Activated gamma-delta T cell treated with Interleukin-2 at 50 U/mL for 16 hours (primary cell): ENCODE measurements around the gene MAML2.

Source experiments
- DNase-seq: peaks from one replicate; pipeline ENCODE4 v3.0.0-alpha.2; 2020

MAML2 gene

DNA sequence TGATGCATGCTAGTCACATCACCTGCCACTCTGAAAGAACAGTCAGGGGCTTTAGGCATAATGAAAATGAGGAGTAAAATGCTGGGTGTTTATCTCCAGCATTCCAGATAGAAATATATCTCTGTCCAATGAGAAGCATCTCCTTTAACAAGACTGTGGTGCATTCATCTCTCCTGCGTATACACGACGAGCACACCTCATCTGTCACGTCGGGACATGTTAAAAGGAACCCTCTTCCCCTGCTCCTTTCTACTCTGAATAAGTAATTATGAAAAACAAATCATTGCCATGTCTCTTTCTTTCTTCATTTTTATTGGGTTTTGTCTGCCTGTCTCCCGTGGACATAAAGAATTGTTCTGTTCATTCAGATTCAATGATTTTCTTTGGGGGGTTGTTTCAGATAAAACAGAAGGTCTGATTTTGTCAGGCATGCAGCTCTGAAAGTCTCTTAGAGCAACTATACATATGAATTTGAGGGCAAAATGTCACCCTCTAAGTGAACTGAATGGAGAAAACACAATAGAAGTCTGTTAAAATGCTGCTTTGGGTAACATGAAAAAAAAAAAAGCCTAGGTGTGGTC is 195.0 kb downstream of the MAML2 start:
- DNase-seq, result no peak

DNA sequence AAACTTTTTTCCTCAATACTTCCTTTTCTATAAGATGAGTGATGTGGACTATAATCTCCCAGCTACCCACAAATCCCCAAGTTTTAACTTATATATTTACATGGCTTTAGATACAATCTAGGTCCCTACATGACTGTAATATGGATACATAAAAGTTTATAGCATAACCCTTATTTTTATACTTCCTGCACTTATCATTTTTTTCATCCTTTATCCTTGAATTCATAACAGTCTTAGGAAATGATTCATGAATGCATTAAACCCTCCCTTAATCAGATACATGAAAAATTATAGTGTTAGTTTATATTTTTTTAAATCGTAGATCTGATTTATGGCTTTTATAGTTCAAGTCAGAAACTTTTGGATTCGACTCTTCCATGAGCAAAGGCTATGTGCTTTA is 195.8 kb downstream of the MAML2 start:
- no peak for DNase-seq

DNA sequence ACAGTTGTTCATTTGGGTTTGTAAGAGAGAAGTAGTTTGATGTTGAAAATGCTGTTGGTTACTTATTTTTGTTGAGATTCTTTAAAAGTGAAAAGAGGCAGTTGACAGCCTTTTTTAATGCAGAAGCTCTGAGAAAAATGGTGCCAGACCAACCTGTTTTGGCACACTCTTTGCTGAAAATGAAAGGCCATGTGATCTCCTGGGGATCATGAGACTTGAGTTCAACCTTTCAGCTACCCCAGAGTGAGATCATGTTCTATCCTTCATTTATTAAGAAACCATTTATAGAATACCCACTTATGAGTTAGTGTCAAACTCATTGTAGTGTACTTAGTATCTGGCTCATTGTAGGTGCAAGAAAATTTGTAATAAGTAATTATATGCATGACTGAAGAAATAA is 196.2 kb downstream of the MAML2 start:
- DNase-seq, result no peak

DNA sequence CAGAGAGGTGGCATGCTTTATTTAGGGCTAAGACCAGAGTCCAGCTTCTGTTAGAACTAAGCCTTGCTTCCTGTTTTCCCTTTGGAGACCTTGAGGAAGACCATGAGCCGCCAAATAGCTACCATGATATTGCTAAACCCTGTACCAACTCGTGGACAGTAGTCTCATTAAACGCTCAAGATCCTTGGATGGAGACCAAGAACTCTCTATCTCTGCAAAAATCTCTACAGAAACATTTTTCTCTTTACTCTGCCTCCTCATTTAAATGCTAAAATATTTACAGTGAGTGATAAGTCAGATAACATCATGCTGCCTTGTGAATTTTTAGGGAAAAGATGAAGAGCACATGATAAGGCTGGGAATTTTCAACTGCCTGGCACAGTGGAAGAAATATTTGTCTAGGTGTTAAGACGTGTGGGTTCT is 197.8 kb downstream of the MAML2 start:
- no peak for DNase-seq

DNA sequence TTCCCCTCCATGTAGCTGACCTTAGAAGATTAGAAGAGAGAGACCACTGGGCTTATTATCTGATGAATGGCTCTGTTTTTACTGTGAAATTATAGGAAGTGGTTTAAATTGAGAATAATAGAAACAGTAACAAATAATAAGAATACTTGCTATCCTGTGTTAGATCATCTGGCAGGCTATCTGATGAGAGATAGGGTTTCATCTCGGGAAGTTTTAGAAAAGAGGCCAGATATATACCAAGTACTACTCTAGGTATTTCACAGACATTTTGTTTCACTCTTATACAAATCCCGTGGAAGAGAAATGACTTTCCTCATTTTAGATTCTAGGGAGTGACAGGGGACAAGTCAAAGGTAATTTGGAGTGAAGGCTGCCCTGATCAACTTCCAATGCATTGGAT is 198.4 kb downstream of the MAML2 start:
- DNase-seq, result no peak

DNA sequence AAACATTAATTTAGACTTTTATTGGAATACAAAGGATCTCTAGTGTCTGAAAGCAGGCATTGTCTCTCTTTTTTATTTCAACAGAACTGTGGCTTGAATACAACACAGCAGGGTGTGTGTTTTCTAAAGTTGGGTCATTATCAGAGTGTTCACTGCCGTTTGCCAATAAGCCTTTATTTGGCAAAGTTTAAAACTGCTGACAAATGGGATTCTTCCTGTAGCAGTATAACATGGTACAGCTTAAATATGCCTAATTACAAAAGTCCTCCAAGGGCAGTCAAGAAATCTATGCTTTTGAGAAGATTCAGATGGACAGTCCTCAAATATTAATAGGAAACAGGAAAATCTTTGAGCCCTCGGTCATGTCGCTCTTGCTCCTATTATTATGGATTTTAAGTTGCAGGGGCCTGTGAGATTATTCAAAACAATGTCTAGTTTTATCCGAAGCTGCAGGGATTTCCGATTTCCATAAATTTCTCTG is 199.9 kb downstream of the MAML2 start:
- no peak for DNase-seq

DNA sequence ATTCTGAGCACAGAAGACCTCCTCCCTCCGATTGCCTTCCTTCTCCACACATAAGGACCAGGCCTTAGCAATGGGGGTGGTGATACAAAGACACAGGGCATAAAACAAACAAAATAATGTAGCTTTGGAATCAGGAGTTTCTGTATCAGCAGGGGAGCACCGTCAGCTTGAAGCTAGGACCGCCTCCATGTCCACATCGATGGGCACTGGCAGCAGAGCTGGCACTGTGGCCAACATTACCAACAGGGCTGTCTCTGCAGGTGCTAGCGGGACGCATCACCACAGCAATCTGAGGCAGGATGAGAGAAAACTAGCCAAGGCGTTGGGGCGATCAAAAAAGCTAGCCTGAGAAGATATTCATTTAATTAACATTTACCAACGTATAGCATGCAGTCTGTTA is 201.4 kb downstream of the MAML2 start:
- DNase-seq, result no peak

DNA sequence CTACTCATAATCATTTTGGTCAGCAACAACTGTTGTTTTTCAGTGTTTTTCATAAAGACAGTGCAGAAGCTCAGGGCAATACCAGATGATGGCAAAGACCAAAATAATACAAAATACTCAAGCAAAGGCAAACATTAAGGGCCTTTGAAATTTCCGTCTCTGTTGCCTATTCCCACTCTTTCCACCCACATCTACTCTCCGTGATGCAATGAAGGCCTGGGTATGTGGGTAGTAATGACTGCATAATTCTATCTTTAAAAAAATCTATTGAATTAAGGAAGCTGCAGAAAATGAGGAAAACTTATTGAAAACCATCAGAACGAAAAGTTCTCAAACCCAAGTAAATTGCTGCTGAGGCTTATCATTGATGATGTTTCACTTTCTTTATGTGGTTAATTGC is 203.3 kb downstream of the MAML2 start:
- DNase-seq, result no peak

DNA sequence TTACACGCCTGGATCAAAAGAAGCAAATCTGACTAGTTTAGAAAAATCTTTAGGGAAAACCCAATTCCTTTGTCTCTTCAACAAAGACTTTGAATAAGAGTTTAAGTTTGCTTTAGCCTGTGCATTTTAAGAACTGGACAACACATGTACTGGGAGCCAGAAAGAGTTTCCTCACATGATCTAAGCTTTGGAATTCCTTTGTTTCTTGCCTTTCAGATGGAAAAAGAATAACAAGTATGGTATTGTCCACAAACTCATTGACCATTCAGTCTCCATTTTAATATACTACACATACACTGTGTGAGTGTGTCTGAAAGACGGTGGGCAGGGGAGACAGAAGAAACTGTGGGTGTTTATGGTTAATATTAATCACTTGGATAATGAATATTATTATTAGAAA is 205.6 kb downstream of the MAML2 start:
- no peak for DNase-seq

DNA sequence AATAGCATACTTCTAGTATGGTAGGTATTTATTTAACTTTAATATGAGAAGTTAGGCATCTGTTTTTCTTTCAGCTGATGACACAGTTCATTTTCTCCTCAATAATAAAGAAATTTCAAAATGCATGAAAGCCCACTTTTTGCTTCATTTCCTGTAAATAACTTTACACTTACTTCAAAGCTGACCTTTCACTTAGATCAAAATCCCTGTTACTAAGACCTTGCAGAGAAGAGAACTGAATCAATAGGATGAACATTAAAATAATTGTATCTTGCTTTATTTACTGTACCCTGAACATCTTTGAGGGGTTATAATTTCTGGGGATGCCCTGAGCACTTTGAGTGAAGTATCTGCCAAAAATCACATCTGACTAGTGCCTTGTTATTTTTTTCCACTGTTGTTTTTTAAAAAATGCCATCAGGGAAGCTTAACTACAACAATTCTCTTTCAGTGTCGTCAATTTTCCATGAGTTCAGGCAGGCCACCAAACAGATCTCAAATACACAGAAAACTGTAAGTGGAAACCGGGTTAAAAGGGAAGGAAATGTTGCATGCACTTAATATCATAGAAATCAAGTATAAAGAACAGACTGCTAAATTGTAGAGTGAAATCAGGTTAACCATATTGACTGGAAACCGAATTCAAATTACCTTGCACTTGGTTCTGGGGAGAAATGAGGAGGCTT is 206.2 kb downstream of the MAML2 start:
- DNase-seq, result no peak

DNA sequence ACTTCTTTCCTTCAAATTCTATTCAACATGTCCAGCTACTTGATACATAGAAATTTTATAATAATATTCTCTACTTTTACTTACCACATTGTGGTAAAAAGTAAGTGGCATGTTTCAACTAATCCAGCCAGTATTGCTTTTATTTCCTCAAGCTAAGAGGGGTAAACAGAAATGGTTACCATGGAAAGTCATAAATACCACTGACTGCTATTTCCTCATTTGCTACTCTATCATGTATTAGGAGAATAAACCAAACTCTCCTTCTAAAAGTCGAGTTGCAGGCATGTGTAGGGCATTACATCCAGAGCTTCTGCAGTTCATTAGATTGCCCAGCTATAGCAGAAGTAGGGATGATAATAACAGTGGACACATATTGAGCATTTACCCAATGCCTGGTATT is 208.4 kb downstream of the MAML2 start:
- no peak for DNase-seq

DNA sequence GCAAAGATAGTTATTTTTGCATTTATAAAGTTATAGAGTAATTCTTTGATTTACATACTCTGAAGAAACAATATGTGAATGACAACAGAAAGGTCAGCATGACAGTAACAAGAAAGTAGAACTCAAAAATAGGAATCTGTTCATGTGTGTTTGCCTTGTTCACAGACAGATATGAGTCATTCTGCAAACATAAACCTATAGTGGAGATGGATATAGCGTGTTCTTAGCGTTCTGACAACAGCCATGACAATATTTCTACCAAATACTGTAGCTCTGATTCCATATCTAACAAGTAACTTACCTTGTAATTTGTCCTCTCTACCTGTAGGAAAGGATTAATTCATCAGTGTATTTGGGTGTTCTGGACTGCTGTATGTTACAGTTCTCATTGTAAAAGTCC is 210.6 kb downstream of the MAML2 start:
- DNase-seq, result no peak

DNA sequence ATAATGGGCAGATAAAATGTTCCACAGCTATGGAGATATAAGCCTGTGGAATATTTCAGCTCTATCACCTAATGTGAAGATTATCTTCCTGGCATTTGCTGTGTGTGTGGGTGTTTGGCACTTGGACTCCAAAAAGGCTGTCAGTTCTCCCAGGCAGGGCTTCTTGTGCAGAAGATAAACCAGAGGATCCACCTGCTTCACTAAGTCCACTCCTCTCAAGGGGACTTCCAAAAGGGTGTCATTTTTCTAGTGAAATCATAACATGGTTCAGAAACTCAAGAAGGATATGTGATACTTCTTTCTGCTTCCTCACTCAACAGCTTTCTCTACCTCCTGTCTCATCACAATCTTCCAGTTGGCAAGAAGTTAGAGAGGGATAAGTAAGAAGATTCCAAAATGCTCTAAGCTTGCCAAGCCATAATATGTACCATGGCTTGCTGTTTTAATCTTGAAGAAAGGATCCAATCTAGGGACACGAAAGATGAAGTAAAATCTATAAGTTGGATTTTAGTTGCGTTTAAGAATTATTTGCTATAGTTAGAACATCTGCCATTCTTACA is 212.9 kb downstream of the MAML2 start:
- DNase-seq, result no peak

DNA sequence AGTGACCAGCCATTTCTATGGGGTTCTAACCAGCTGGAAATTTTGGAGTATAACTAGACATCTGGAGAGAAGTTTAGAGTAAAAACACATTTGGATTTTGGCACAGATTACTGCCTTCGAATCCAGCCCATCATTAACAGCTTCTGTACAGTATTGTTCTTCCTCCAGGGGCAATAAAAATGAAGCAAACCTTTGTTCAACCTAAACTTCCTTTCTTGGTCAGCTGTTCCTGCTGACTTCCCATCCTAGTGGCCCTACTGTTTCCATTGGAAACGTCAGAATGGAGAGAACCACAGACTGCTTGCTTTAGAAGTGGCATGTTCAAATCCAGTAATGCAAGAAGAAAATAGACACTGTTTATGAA is 215.4 kb downstream of the MAML2 start:
- DNase-seq, result no peak

DNA sequence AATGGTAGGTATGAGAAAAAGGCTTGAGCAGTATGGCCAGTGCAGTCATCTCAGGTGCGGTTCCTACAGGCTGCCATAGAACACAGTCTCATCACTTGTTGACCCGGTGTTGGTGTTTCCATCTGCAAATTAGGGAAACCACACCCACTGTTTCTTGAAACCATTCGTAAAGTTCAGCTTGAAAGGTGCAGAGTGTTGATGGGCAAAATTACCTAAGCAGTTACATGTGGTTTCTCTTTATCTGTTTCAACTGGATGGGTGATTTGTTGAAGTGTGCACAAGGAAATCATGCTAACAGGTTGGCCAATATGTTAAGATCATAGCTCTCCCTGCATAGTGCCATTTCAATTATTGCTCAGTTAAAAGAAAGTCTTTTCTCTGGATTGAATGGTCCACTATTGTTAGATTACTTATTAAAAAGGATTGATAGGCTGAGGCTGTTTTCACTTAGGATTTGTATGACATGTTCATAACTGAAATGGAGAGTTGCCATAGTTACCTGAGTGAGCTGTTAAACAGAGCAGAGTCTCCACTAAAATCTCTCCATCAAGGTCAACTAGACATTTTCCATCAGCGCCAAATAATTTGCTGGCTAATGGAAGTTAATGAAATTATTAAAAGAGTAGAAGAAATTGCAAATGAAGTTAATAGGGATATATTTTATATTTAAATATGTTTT is 215.9 kb downstream of the MAML2 start:
- no peak for DNase-seq

DNA sequence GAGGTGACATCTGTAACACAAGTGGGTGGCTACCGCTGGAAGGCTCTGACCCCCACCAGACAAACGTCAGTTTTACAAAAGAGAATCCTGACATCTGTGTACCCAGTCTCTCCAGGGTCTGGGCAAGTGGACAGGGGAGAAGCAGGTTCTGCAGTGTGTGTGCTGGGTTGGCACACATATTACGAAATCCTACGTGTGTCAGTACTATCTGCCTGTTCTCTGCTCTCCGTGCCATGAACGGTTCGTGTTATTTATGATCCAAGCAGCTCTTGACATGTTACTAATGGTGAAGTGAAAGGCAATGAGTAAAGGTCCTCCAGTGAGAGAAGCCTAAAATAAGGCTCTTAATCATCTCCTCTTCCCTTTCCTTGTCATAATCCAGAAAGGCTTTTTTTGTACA is 217.6 kb downstream of the MAML2 start:
- no peak for DNase-seq

DNA sequence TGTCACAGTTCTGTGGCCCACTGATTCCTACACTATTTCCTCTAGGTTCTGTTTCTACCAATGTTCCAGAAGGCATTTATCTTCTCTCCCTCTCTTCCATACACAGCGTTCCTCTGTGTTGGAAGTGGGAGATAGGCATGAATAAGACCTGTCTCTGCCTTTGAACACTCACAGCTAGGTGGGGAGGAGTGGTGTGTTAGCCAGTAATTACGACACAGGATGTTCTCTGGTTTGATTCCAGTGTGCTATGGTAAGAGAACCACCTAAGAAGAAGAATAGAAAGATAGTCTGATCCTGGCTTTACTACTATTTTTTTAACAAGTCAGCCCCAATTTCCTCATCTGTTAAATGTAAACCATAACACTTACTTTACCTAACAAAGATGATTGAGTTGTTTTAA is 218.8 kb downstream of the MAML2 start:
- no peak for DNase-seq

DNA sequence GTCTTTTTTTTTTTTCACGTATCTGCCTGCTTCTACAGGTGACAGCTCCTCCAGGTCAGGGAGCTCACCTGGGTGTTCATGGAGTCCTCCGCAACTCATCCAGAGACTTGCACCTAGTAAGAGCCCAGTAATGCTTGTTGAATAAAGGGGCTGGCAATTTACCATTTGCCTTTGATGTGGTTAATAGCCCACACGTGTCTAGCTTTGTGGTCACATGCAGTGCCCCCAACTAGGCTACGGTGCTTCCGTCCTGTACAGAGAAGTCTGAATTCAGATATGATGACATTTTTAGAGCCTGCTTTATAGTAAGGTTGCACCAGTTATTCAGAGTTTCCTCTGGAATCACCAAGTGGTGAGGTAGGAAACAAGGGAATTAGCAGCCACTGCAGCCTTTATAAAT is 219.7 kb downstream of the MAML2 start:
- DNase-seq, result peak; percentile 16

DNA sequence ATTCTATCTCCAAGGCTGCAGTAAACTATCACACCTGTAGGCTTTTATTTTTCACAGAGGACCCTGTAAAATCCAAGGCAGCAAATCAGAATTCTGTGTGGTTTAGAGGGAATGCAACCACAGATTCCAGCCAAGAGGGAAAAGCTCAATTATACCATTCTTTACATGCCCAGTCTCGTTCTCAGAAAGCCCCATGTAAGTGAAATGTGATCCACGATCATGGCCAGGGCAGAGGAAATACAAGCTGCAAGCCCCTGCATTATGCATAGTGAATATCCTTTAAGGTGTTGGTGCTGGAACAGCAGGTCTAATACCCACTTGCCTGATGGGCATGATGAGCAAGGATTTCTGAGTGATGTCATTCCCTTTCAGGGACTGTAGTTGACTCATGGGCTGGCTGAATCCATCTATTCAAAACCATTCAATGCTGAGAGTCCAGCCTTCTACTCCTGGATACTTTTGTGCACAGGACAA is 220.4 kb downstream of the MAML2 start:
- DNase-seq, result no peak

DNA sequence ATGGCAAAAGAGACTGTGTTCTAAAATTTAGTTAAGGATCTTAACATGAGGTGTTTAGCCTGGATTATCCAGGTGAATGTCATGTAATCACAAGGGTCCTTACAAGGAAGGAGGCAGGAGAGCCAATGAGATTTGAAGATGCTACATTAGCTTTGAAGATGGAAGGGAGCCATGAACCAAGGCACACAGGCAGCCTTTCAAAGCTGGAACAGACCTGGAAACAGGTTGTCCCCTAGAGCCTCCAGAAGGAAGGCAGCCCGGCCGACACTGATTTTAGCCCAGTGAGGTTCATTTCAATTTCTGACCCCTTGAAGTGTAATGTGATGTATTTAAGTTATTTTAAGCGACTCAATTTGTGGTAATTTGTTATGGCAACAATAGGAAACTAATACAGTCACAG is 223.8 kb downstream of the MAML2 start:
- DNase-seq, result no peak

DNA sequence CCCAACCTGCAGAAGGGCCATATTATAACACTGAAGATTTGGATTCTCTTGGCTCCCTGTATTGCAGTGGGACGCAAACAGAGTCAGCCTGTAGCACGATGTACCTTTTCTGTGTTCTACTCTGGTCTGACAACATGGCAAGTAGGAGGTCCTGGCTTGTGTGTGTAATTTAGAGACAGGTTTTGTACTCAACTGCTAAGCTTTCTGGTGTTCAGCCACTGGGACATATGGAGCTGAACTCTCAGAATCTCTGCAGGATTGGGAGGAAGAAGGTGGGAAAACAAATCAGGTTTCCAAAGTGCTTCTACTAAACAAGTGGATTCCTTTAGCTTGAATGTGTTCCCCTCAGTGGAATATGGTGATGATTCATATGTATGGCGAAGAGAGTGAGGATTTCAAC is 226.6 kb downstream of the MAML2 start:
- no peak for DNase-seq

DNA sequence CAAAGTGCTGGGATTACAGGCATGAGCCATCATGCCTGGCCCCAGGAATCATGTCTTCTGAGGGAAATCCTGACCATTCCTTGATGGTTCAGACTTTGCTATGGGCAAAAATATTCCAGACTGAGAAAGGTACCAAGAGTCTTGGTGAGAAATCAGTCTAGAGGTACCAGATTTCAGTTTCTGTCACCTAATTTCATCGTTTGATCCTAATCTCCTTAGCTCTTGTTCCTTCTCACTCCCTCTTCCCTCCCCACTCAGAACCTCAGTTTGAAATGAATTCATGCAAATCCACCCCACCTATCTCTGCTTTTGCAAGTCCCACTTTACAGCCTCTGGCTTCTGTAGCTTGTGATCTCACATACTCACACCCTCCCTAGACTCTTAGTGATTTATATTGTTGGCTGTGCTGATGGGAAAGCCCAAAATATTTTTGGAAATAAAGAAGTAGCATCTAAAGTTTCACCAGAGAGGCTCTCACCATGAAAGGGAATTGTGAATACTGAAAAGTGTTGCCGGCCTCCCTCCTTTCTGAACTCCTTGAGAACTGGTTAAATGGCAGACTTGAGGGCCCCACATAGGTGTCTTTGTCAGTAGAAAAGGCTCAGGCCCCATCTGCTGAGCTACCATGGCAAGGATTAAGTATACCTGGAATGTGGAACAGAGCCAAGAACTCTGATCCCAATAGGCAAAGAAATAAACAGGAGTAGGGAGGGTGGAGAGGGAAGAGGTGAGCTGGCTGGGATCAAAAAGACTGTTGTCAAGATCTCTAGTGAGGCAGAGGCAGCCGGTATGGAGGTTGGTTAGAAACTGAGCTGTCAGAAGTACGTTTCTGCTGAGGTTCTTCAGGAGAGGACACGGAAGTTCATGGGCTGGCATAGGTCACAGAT is 228.6 kb downstream of the MAML2 start:
- no peak for DNase-seq

DNA sequence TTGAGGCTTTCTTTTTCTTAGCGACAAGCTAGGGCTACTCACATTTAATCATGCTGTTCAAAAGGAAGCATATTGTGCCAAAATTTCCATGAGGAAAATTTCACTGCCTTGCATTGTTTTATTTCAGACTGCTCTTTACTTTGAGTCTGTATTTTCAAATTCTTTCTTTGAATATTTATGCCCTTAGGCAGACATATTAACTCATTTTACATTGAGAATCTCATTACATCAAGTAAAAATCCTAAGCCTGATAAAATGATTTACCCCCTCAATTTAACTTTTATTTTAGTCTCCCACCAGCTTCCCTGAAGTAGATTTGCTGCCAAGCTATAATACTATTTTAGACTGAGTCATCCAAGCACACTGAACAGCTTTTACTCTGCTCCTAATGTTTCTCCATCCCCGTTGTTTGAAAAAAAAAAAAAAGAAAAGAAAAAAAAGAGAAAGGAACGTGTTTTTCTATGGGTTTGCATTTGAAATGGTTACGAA is 229.8 kb downstream of the MAML2 start:
- no peak for DNase-seq
